Vagina (tissue), 2 donors: ENCODE measurements around the gene IL13RA1. TPM values are rescaled to one million over a fixed set of nuclear protein-coding genes. Genes with fewer than 3 reads are reported as not detected.
"Not testable (repeated sequence)": the region's sequence is repeated elsewhere in the genome, so short reads cannot be mapped to it uniquely, and the experiment has no call there.

ENCODE experiments used
- DNase-seq, 2 donors: peaks; one replicate each; pipeline ENCODE4 v3.0.0-alpha.2; 2017; ENCODE audit errors: extremely low spot score in 2 of 2
- H3K27ac ChIP-seq: fragments of 200-600 bp; sonication (generic); one replicate; pipeline ENCODE4 v1.5.1; 2019
- H3K27me3 ChIP-seq: fragments of 200-600 bp; sonication (generic); one replicate; pipeline ENCODE4 v1.5.1; 2019
- H3K36me3 ChIP-seq, 2 donors: fragments of 200-600 bp; sonication (generic); one replicate each; pipeline ENCODE4 v1.5.1; 2017 to 2019
- H3K4me1 ChIP-seq: fragments of 200-600 bp; sonication (generic); one replicate; pipeline ENCODE4 v1.5.1; 2019
- H3K4me3 ChIP-seq, 2 donors: fragments of 200-600 bp; sonication (generic); 1 replicate in 1 of 2; 2 replicates in 1 of 2; pipeline ENCODE4 v1.5.1; 2016 to 2019
- H3K9me3 ChIP-seq: fragments of 200-600 bp; sonication (generic); one replicate; pipeline ENCODE4 v1.5.1; 2019
- POLR2A ChIP-seq, 2 donors: fragments of 450-650 bp; IDR thresholded peaks; one replicate each; pipeline ENCODE4 v1.6.1; 2017; ENCODE audit warnings: antibody characterized with exemption in 2 of 2, mild to moderate bottlenecking in 2 of 2, moderate library complexity in 2 of 2
- POLR2AphosphoS5 ChIP-seq, 2 donors: sonication (generic); formaldehyde crosslinking; IDR thresholded peaks; one replicate each; pipeline ENCODE4 v1.9.0; 2017; ENCODE audit warnings: antibody characterized with exemption in 2 of 2, mild to moderate bottlenecking in 2 of 2, low read depth in 1 of 2; ENCODE audit not compliant: insufficient read depth in 1 of 2
- intact Hi-C: fragments of 100-400 bp; cut with DNase I; formaldehyde crosslinking; loops from one replicate; pipeline ENCODE4 v1.15.1; 2023
- total RNA-seq: library from RNA; depleted of rRNA; stranded (reverse); fragments of >200 nt; gene quantifications from one replicate; pipeline ENCODE4 v1.2.3, GENCODE V29; 2016
- TF ChIP-seq, protein P1 (sequence below), 3 experiments: fragments of 450-650 bp in 2 of 3; fragments of 200-600 bp in 1 of 3; sonication (generic) in 1 of 3; IDR thresholded peaks; one replicate each; pipeline ENCODE4 v1.5.1; 2017 to 2019; ENCODE audit warnings: antibody characterized with exemption in 3 of 3, mild to moderate bottlenecking in 2 of 3, moderate library complexity in 2 of 3

The IL13RA1 gene
- total RNA-seq, 1 donor from 2014 or later = 25.8 TPM

DNA sequence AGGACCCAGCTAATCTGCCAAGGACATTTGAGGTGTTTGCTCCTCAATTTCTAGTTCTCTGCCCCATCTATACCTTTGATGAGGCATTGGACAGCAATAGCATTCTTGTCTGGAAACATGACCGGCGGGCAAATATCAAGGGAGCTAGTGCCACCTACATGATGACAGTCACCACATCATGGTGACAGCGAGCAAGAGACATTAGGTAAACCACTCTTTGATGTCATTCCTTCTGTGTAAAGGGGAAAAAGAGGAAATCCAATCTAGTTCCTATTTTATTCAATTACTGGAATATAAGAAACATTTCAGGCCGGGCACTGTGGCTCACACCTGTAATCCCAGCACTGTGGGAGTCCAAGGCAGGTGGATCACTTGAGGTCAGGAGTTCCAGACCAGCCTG lies 20.7 kb upstream of the IL13RA1 start:
- intact Hi-C loops = no loop called here
- Histone ChIP-seq H3K36me3 (no peaks in the 10 kb centered on the region), H3K27me3 (no peaks in the 10 kb centered on the region), H3K4me3 (no peak overlapping the region), H3K4me1 (no peaks in the 10 kb centered on the region), H3K9me3 (no peaks in the 10 kb centered on the region), H3K27ac (no peak overlapping the region)
- DNase-seq = no peak
- TF ChIP-seq POLR2AphosphoS5 (IDR thresholded peaks at IDR 0.05; ENCODE audit: insufficient read depth in 1 of 2, low read depth in 1 of 2) (no peak), POLR2A (IDR thresholded peaks at IDR 0.05) (no peak)
- TF ChIP-seq, protein P1, sequence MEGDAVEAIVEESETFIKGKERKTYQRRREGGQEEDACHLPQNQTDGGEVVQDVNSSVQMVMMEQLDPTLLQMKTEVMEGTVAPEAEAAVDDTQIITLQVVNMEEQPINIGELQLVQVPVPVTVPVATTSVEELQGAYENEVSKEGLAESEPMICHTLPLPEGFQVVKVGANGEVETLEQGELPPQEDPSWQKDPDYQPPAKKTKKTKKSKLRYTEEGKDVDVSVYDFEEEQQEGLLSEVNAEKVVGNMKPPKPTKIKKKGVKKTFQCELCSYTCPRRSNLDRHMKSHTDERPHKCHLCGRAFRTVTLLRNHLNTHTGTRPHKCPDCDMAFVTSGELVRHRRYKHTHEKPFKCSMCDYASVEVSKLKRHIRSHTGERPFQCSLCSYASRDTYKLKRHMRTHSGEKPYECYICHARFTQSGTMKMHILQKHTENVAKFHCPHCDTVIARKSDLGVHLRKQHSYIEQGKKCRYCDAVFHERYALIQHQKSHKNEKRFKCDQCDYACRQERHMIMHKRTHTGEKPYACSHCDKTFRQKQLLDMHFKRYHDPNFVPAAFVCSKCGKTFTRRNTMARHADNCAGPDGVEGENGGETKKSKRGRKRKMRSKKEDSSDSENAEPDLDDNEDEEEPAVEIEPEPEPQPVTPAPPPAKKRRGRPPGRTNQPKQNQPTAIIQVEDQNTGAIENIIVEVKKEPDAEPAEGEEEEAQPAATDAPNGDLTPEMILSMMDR (IDR thresholded peaks at IDR 0.05) = no peak

GRCh38 chrX:118714521-118714920 lies 12.9 kb upstream of the IL13RA1 start:
- H3K27me3 ChIP-seq = no peaks in the 10 kb centered on the region
- intact Hi-C loops = no loop called here
- DNase-seq = no peak
- no peaks in the 10 kb centered on the region for H3K4me1 ChIP-seq
- no peaks in the 10 kb centered on the region for H3K9me3 ChIP-seq
- no peak overlapping the region for H3K27ac ChIP-seq
- no peak overlapping the region for H3K4me3 ChIP-seq
- H3K36me3 ChIP-seq = no peaks in the 10 kb centered on the region
- TF ChIP-seq, protein P1 (IDR thresholded peaks at IDR 0.05) = no peak
- TF ChIP-seq POLR2AphosphoS5 (IDR thresholded peaks at IDR 0.05; ENCODE audit: insufficient read depth in 1 of 2, low read depth in 1 of 2) (no peak), POLR2A (IDR thresholded peaks at IDR 0.05) (no peak)

- H3K4me3 ChIP-seq, H3K36me3 ChIP-seq, H3K27ac ChIP-seq, H3K27me3 ChIP-seq, intact Hi-C loops, H3K4me1 ChIP-seq, DNase-seq, H3K9me3 ChIP-seq: not testable (repeated sequence)
Observed at GRCh38 chrX:118715917-118716316, 11.5 kb upstream of the IL13RA1 start.

GRCh38 chrX:118716833-118717232 lies 10.6 kb upstream of the IL13RA1 start:
- H3K27me3 ChIP-seq, H3K9me3 ChIP-seq, intact Hi-C loops, H3K4me1 ChIP-seq, DNase-seq, H3K27ac ChIP-seq, H3K36me3 ChIP-seq, H3K4me3 ChIP-seq: not testable (repeated sequence)

GRCh38 chrX:118717678-118718391 lies 9.6 kb upstream of the IL13RA1 start:
- intact Hi-C loops = no loop called here
- no peaks in the 10 kb centered on the region for H3K36me3 ChIP-seq
- no peak overlapping the region for H3K27ac ChIP-seq

GRCh38 chrX:118718737-118719136 lies 8.7 kb upstream of the IL13RA1 start:
- H3K4me3 ChIP-seq = no peak overlapping the region
- H3K36me3 ChIP-seq = no peaks in the 10 kb centered on the region
- TF ChIP-seq POLR2AphosphoS5 (IDR thresholded peaks at IDR 0.05; ENCODE audit: insufficient read depth in 1 of 2, low read depth in 1 of 2) (no peak), POLR2A (IDR thresholded peaks at IDR 0.05) (no peak)
- TF ChIP-seq, protein P1 (IDR thresholded peaks at IDR 0.05) = no peak
- intact Hi-C loops = no loop called here
- no peaks in the 10 kb centered on the region for H3K9me3 ChIP-seq
- no peaks in the 10 kb centered on the region for H3K27me3 ChIP-seq
- no peaks in the 10 kb centered on the region for H3K4me1 ChIP-seq
- no peak for DNase-seq
- no peak overlapping the region for H3K27ac ChIP-seq

More at GRCh38 chrX:118717678-118718391, 9.6 kb upstream of the IL13RA1 start:
- Histone ChIP-seq H3K4me3 (no peak overlapping the region), H3K4me1 (no peaks in the 10 kb centered on the region), H3K9me3 (no peaks in the 10 kb centered on the region), H3K27me3 (no peaks in the 10 kb centered on the region)
- no peak for DNase-seq
- TF ChIP-seq POLR2A (IDR thresholded peaks at IDR 0.05) (no peak), POLR2AphosphoS5 (IDR thresholded peaks at IDR 0.05; ENCODE audit: insufficient read depth in 1 of 2, low read depth in 1 of 2) (no peak)
